HG02870 (cell line): ENCODE data around the gene LRRTM1.

Experiments
- ATAC-seq: cut with Tn5 transposase; IDR thresholded peaks from one replicate; pipeline ENCODE4 v1.9.1; 2021; ENCODE audit warnings: mild to moderate bottlenecking, moderate library complexity; ENCODE audit not compliant: unreplicated experiment

The LRRTM1 gene

DNA sequence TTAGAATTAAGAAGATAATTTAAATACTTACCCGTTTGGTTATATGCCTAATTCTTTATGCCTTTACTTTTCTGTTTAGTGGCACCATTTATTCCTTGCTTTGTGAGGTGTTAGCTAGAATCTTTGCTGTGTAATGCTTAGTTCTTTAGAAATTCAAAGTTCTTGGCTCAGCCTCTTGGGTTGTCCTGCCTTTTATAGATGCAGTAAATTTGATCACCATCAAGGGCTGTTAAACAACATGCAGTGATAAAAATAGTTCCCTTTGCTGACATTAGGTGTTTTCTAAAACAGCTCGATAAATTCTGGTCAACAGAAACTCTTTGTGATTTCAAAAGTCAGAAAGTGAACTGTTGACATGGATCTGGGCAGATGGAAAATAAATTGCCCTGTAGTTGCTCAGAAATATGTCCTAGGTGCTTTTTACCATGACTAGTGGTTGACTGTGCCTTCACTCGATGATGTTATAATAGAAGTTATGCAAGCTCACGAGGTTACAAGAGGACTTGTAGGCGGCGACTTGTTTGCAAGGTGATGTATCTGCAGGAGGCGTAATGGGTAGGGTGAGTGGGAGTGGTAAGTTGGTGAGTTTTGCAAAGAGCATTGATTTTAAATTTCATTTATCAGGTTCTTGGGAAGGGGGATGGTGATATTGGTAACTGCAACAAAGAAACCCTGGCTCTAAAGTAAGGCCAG is 52.1 kb downstream of the LRRTM1 start:
- no peak for ATAC-seq
